ENCODE measurements around the gene SH3GL2.

SH3GL2 gene

GRCh38 chr9:17578911-17579793, at the start of gene SH3GL2:
SH3GL2 (plus strand) TSS chr9:17579066.
- no peak within 1 kb of the TSS for H3K9ac ChIP-seq (ENCODE audit: low read length)
- H3K4me1 ChIP-seq (ENCODE audit: control insufficient read depth, insufficient read depth, low read length), result no peaks in the 10 kb centered on the region
- H3K36me3 ChIP-seq (ENCODE audit: control insufficient read depth, insufficient read depth, low read length), result no peaks in the 10 kb centered on the region
- peak within 1 kb of the TSS; percentile 57 for H3K4me3 ChIP-seq (ENCODE audit: low read length)
- no peak within 1 kb of the TSS for H3K27ac ChIP-seq (ENCODE audit: low read depth, low read length)
- peaks cover 2% of the 10 kb centered on the region for H3K27me3 ChIP-seq (ENCODE audit: control insufficient read depth, insufficient read depth, low read length)

- no peaks in the 10 kb centered on the region for H3K27me3 ChIP-seq (ENCODE audit: control insufficient read depth, insufficient read depth, low read length)
- H3K4me1 ChIP-seq (ENCODE audit: control insufficient read depth, insufficient read depth, low read length), result no peaks in the 10 kb centered on the region
- H3K27ac ChIP-seq (ENCODE audit: low read depth, low read length), result no peak overlapping the region
- no peak overlapping the region for H3K4me3 ChIP-seq (ENCODE audit: low read length)
- H3K36me3 ChIP-seq (ENCODE audit: control insufficient read depth, insufficient read depth, low read length), result no peaks in the 10 kb centered on the region
- H3K9ac ChIP-seq (ENCODE audit: low read length), result no peak overlapping the region
Measured at GRCh38 chr9:17531642-17532254, 47.1 kb upstream of the SH3GL2 start.

GRCh38 chr9:17532461-17532860, 46.4 kb upstream of the SH3GL2 start:
- Histone ChIP-seq H3K27ac (ENCODE audit: low read depth, low read length) (no peak overlapping the region), H3K9ac (ENCODE audit: low read length) (no peak overlapping the region), H3K27me3 (ENCODE audit: control insufficient read depth, insufficient read depth, low read length) (no peaks in the 10 kb centered on the region), H3K4me1 (ENCODE audit: control insufficient read depth, insufficient read depth, low read length) (no peaks in the 10 kb centered on the region), H3K4me3 (ENCODE audit: low read length) (no peak overlapping the region), H3K36me3 (ENCODE audit: control insufficient read depth, insufficient read depth, low read length) (no peaks in the 10 kb centered on the region)

- Histone ChIP-seq H3K36me3 (ENCODE audit: control insufficient read depth, insufficient read depth, low read length) (no peaks in the 10 kb centered on the region), H3K27me3 (ENCODE audit: control insufficient read depth, insufficient read depth, low read length) (no peaks in the 10 kb centered on the region), H3K4me3 (ENCODE audit: low read length) (no peak overlapping the region), H3K9ac (ENCODE audit: low read length) (no peak overlapping the region), H3K4me1 (ENCODE audit: control insufficient read depth, insufficient read depth, low read length) (no peaks in the 10 kb centered on the region), H3K27ac (ENCODE audit: low read depth, low read length) (no peak overlapping the region)
Measured at GRCh38 chr9:17535176-17535575, 43.7 kb upstream of the SH3GL2 start.

GRCh38 chr9:17536027-17536426, 42.8 kb upstream of the SH3GL2 start:
- no peaks in the 10 kb centered on the region for H3K4me1 ChIP-seq (ENCODE audit: control insufficient read depth, insufficient read depth, low read length)
- no peak overlapping the region for H3K4me3 ChIP-seq (ENCODE audit: low read length)
- no peak overlapping the region for H3K27ac ChIP-seq (ENCODE audit: low read depth, low read length)
- H3K27me3 ChIP-seq (ENCODE audit: control insufficient read depth, insufficient read depth, low read length), result no peaks in the 10 kb centered on the region
- H3K9ac ChIP-seq (ENCODE audit: low read length), result no peak overlapping the region
- H3K36me3 ChIP-seq (ENCODE audit: control insufficient read depth, insufficient read depth, low read length), result no peaks in the 10 kb centered on the region

GRCh38 chr9:17551023-17551422, 27.8 kb upstream of the SH3GL2 start:
- no peak overlapping the region for H3K27ac ChIP-seq (ENCODE audit: low read depth, low read length)
- H3K4me3 ChIP-seq (ENCODE audit: low read length), result no peak overlapping the region
- no peaks in the 10 kb centered on the region for H3K27me3 ChIP-seq (ENCODE audit: control insufficient read depth, insufficient read depth, low read length)
- H3K4me1 ChIP-seq (ENCODE audit: control insufficient read depth, insufficient read depth, low read length), result no peaks in the 10 kb centered on the region
- no peak overlapping the region for H3K9ac ChIP-seq (ENCODE audit: low read length)
- no peaks in the 10 kb centered on the region for H3K36me3 ChIP-seq (ENCODE audit: control insufficient read depth, insufficient read depth, low read length)

- H3K4me3 ChIP-seq (ENCODE audit: low read length), result no peak overlapping the region
- H3K27ac ChIP-seq (ENCODE audit: low read depth, low read length), result no peak overlapping the region
- H3K36me3 ChIP-seq (ENCODE audit: control insufficient read depth, insufficient read depth, low read length), result no peaks in the 10 kb centered on the region
- H3K27me3 ChIP-seq (ENCODE audit: control insufficient read depth, insufficient read depth, low read length), result no peaks in the 10 kb centered on the region
- no peak overlapping the region for H3K9ac ChIP-seq (ENCODE audit: low read length)
- no peaks in the 10 kb centered on the region for H3K4me1 ChIP-seq (ENCODE audit: control insufficient read depth, insufficient read depth, low read length)
Measured at GRCh38 chr9:17555362-17556054, 23.4 kb upstream of the SH3GL2 start.

GRCh38 chr9:17556255-17556654, 22.6 kb upstream of the SH3GL2 start:
- Histone ChIP-seq H3K4me3 (ENCODE audit: low read length) (no peak overlapping the region), H3K4me1 (ENCODE audit: control insufficient read depth, insufficient read depth, low read length) (no peaks in the 10 kb centered on the region), H3K36me3 (ENCODE audit: control insufficient read depth, insufficient read depth, low read length) (no peaks in the 10 kb centered on the region), H3K27ac (ENCODE audit: low read depth, low read length) (no peak overlapping the region), H3K9ac (ENCODE audit: low read length) (no peak overlapping the region), H3K27me3 (ENCODE audit: control insufficient read depth, insufficient read depth, low read length) (no peaks in the 10 kb centered on the region)

- no peaks in the 10 kb centered on the region for H3K36me3 ChIP-seq (ENCODE audit: control insufficient read depth, insufficient read depth, low read length)
- H3K9ac ChIP-seq (ENCODE audit: low read length), result no peak overlapping the region
- no peak overlapping the region for H3K27ac ChIP-seq (ENCODE audit: low read depth, low read length)
- H3K27me3 ChIP-seq (ENCODE audit: control insufficient read depth, insufficient read depth, low read length), result no peaks in the 10 kb centered on the region
- H3K4me1 ChIP-seq (ENCODE audit: control insufficient read depth, insufficient read depth, low read length), result no peaks in the 10 kb centered on the region
- no peak overlapping the region for H3K4me3 ChIP-seq (ENCODE audit: low read length)
Measured at GRCh38 chr9:17556935-17557334, 21.9 kb upstream of the SH3GL2 start.

GRCh38 chr9:17571825-17572224, 7.0 kb upstream of the SH3GL2 start:
- Histone ChIP-seq H3K27me3 (ENCODE audit: control insufficient read depth, insufficient read depth, low read length) (no peaks in the 10 kb centered on the region), H3K4me1 (ENCODE audit: control insufficient read depth, insufficient read depth, low read length) (no peaks in the 10 kb centered on the region), H3K9ac (ENCODE audit: low read length) (no peak overlapping the region)

GRCh38 chr9:17574342-17574741, 4.5 kb upstream of the SH3GL2 start:
- no peaks in the 10 kb centered on the region for H3K4me1 ChIP-seq (ENCODE audit: control insufficient read depth, insufficient read depth, low read length)

More at GRCh38 chr9:17571825-17572224, 7.0 kb upstream of the SH3GL2 start:
- Histone ChIP-seq H3K4me3 (ENCODE audit: low read length) (no peak overlapping the region), H3K36me3 (ENCODE audit: control insufficient read depth, insufficient read depth, low read length) (no peaks in the 10 kb centered on the region), H3K27ac (ENCODE audit: low read depth, low read length) (no peak overlapping the region)

GRCh38 chr9:17578577-17578910, 322 bp upstream of the SH3GL2 start:
- no peaks in the 10 kb centered on the region for H3K36me3 ChIP-seq (ENCODE audit: control insufficient read depth, insufficient read depth, low read length)
- peaks cover 2% of the 10 kb centered on the region for H3K27me3 ChIP-seq (ENCODE audit: control insufficient read depth, insufficient read depth, low read length)
- H3K4me3 ChIP-seq (ENCODE audit: low read length), result peak overlapping the region; percentile 57
- H3K27ac ChIP-seq (ENCODE audit: low read depth, low read length), result no peak overlapping the region
- no peaks in the 10 kb centered on the region for H3K4me1 ChIP-seq (ENCODE audit: control insufficient read depth, insufficient read depth, low read length)
- H3K9ac ChIP-seq (ENCODE audit: low read length), result no peak overlapping the region

More at GRCh38 chr9:17574342-17574741, 4.5 kb upstream of the SH3GL2 start:
- no peak overlapping the region for H3K27ac ChIP-seq (ENCODE audit: low read depth, low read length)
- peaks cover 2% of the 10 kb centered on the region for H3K27me3 ChIP-seq (ENCODE audit: control insufficient read depth, insufficient read depth, low read length)
- H3K4me3 ChIP-seq (ENCODE audit: low read length), result no peak overlapping the region
- no peaks in the 10 kb centered on the region for H3K36me3 ChIP-seq (ENCODE audit: control insufficient read depth, insufficient read depth, low read length)
- no peak overlapping the region for H3K9ac ChIP-seq (ENCODE audit: low read length)
